ENCODE measurements around the gene ABCB9. TPM values are rescaled to one million over a fixed set of nuclear protein-coding genes. Genes with fewer than 3 reads are reported as not detected.
"Not testable (repeated sequence)": the region's sequence is repeated elsewhere in the genome, so short reads cannot be mapped to it uniquely, and the experiment has no call there.

ABCB9 gene
- polyA plus RNA-seq (ENCODE audit: insufficient read length in 4 of 4) = 1 to 10 TPM; 2.6 to 9.8 (median 5.0) TPM

DNA sequence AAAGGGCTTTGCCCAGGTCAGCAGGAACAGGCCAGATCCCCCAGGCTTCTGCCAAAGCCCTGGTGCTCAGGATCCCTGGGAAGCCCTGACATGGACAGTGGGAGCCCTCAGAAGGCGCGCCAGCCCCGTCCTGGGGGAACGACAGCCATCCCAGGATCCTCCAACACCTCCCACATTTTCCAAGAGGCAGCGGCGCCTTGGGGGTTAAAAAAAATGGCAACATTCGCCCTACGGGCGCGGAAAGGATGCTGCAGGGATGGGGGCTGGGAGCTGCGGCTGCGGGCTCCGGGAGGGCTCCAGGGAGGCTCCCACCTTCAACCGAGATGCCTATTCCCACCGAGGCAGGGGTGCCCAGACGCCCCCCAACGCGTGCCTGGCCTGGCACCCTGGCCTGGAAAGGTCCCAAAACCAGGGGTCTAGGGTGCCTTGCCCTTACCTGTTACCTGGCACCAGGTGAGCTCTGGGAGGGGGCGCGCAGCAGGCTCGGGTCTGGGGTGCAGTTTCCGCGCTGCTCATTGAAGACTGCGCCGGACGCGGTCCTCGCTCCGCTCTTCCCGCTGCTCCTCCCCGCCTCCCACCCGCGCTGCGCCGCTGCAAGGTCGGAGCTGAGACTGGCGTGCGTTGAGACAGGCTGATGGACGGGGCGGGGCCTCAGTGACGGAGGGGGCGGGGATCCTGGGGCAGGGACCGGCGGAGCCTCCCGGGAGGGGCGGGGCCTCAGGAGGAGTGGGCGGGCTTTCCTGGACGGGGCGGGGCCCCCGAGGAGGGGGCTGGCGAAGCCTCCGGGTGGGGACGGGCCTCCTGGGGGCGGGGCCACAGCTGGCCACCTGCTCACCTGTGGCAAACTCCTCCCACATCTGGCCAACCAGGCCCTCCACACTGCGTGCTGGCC is at the start of gene ABCB9:
TSS of gene ABCB9 (minus strand) at position 613 of the 892 bp plus-strand sequence. CDS start 6,228 bp downstream, outside the sequence.
- peak; percentile 72 to 82 (median 78) for DNase-seq (ENCODE audit: low read depth in 4 of 4, low spot score in 3 of 4)

- DNase-seq (ENCODE audit: low read depth in 4 of 4, low spot score in 3 of 4) = not testable (repeated sequence)
Observed at GRCh38 chr12:123014473-123014872, 48.2 kb upstream of the ABCB9 start.

GRCh38 chr12:123013185-123014095 is 47.2 kb upstream of the ABCB9 start:
- no peak for DNase-seq (ENCODE audit: low read depth in 4 of 4, low spot score in 3 of 4)

GRCh38 chr12:123011701-123012100 is 45.4 kb upstream of the ABCB9 start:
- no peak for DNase-seq (ENCODE audit: low read depth in 4 of 4, low spot score in 3 of 4)

DNA sequence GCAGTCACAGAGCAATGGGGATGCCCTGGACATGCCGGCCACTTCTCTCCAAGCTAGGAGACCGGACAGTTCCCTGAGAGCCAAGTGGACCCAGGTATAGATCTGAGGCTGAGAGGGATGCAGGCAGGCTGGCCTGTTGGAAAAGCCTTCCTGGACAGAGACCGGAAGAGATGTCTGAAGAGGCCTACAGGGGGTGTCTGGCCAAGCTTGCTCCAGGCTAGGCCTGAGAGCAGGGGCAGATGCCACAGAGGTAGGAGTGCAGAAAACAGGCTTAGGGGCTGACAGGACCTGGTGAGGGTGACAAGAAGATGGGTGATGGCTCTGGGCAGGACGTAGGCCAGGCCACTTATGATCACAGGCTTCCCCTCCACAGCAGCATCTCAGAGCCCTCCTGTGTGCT is 44.4 kb upstream of the ABCB9 start:
- DNase-seq (ENCODE audit: low read depth in 4 of 4, low spot score in 3 of 4) = no peak

GRCh38 chr12:123010110-123010509 is 43.8 kb upstream of the ABCB9 start:
- no peak for DNase-seq (ENCODE audit: low read depth in 4 of 4, low spot score in 3 of 4)

- no peak for DNase-seq (ENCODE audit: low read depth in 4 of 4, low spot score in 3 of 4)
Observed at GRCh38 chr12:123006977-123007376, 40.7 kb upstream of the ABCB9 start.

- no peak for DNase-seq (ENCODE audit: low read depth in 4 of 4, low spot score in 3 of 4)
Observed at GRCh38 chr12:123005081-123005626, 38.9 kb upstream of the ABCB9 start.

GRCh38 chr12:123004287-123004686 is 38.0 kb upstream of the ABCB9 start:
- no peak for DNase-seq (ENCODE audit: low read depth in 4 of 4, low spot score in 3 of 4)

DNA sequence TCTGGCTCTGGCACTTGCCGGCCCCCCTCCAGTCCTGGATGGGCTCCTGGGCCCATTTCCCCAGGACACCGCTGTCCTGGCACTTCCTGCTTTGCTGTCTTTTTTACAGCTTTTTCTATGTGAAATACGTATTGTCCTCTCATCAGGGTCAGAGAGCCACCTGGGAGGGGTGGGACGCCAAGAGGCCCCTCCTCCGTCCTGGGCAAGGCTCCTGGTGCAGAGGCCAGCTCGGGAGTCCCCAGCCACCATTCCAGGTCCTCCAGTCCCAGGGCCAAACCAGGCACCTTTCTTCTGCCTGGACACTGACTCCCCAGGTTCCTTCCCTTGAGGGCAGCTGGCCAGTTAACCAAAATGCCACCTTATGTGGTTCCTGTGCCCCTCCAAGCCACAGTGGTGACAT is 37.0 kb upstream of the ABCB9 start:
- DNase-seq (ENCODE audit: low read depth in 4 of 4, low spot score in 3 of 4) = no peak

GRCh38 chr12:123001464-123001863 is 35.2 kb upstream of the ABCB9 start:
- DNase-seq (ENCODE audit: low read depth in 4 of 4, low spot score in 3 of 4) = no peak

- DNase-seq (ENCODE audit: low read depth in 4 of 4, low spot score in 3 of 4) = no peak
Observed at GRCh38 chr12:123000578-123000977, 34.3 kb upstream of the ABCB9 start.

DNA sequence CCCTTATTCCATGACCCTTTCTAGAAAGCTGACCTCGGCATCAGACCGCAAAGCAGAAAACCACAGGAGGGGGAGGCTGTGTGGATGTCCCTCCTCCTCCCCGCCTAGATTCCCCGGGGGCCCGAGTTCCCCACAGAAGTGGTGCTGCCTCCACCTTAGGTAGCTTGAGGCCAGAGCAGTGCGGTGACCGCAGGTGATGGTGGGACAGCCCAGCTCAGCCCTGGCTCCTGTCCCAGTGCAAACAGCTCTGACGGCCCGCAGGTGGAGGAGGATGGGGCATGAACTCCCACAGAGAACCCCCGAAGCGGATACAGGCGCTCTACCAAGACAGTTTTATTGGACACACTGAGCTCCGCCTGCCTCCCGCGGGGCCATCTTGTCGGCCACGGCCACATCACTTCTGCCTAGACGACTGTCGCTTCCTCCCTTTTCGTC is 33.7 kb upstream of the ABCB9 start:
- no peak for DNase-seq (ENCODE audit: low read depth in 4 of 4, low spot score in 3 of 4)

- no peak for DNase-seq (ENCODE audit: low read depth in 4 of 4, low spot score in 3 of 4)
Observed at GRCh38 chr12:122999196-122999946, 33.1 kb upstream of the ABCB9 start.

DNA sequence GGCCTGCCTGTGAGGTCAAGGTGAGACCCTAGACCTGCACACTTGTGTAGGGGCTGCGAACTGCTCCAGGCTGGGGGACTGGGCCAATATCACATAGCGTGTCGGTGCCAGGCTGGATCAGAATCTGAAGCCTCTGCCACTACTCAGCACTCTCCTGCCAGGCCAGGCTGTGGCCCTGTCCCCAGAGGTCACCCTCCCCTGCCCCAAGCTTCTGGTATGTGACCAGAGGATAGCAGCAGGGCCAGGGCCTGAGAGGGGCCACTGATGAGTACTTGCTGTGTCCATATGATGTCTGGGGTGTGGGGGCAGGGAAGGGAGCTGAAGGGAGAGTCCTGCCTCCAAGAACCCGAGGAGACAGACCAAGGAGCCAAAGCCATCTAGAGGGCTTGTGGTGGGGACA is 32.1 kb upstream of the ABCB9 start:
- DNase-seq (ENCODE audit: low read depth in 4 of 4, low spot score in 3 of 4) = no peak

DNA sequence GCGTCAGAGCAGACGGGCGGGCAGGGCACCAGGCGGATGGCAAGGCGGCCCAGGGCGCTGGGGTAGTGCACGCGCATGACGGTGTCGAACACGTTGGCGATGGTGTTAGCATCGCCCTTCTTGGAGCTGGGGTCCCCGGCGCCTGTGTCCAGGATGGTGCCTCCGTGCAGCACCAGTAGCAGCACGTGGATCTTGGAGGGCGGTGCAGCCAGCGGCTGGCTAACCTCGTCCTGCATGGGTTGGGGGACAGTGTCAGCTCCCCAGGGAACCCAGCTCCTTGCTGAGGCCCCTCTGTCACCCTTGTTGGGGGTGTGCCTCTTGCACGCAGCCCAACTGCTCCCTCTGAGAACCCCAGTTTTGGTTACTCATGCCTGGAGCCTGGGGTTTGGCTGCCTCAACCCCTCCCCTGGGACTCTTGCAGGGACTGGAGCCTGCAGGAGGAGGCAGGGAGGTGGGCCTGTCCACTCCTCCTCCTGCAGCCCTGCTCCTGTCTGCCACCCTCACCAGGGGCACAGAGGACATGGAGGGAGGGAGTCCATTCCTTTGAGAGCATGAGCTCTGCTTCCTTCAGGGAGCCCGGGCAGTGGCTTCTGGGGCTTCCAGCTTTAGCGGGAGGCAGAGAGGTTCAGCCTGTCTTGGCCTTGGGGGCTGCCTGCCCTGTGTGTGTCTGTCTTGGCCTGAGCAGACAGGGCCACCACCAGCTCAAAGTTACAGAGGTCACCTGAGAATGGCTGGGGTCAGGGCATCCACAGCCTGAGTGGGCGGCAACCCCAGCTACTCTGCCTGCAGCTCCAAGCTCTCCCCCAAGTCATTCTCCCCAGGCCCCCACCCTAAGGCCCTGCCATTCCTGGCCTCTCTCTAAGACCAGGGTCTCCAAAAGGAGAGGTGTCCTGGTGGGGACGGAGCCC is 31.3 kb upstream of the ABCB9 start:
- no peak for DNase-seq (ENCODE audit: low read depth in 4 of 4, low spot score in 3 of 4)

- no peak for DNase-seq (ENCODE audit: low read depth in 4 of 4, low spot score in 3 of 4)
Observed at GRCh38 chr12:122996621-122997342, 30.5 kb upstream of the ABCB9 start.

- no peak for DNase-seq (ENCODE audit: low read depth in 4 of 4, low spot score in 3 of 4)
Observed at GRCh38 chr12:122996188-122996601, 29.9 kb upstream of the ABCB9 start.
